Motor neuron (in vitro differentiated cells): ENCODE measurements around the gene ZBTB7A. TPM values are rescaled to one million over a fixed set of nuclear protein-coding genes. Genes with fewer than 3 reads are reported as not detected.
A peak's percentile ranks its signal among the peaks of the same experiment; 100 is the strongest.

Experiments used
- ATAC-seq, 8 experiments: fragments of 200-7000 bp; cut with Tn5 transposase; replicated peaks in 6 of 8; 2 replicates each; pipeline ENCODE4 v1.8.0; 2021; ENCODE audit warnings: mild to moderate bottlenecking in 8 of 8, moderate library complexity in 8 of 8
- H3K27ac ChIP-seq, 2 donors: fragments of 250-450 bp; sonication (Bioruptor Pico); 2 replicates each; pipeline ENCODE4 v1.9.0; 2021; ENCODE audit warnings: antibody characterized with exemption in 2 of 2, mild to moderate bottlenecking in 2 of 2, moderate library complexity in 1 of 2
- H3K4me1 ChIP-seq, 2 donors: fragments of 250-450 bp; sonication (Bioruptor Pico); replicated peaks in 1 of 2; 2 replicates each; pipeline ENCODE4 v1.6.1; 2021; ENCODE audit warnings: antibody characterized with exemption in 2 of 2, mild to moderate bottlenecking in 2 of 2, moderate library complexity in 1 of 2
- H3K4me3 ChIP-seq, 5 donors: fragments of 250-450 bp; sonication (Bioruptor Pico); 2 replicates each; pipeline ENCODE4 v1.9.0; 2021; ENCODE audit warnings: antibody characterized with exemption in 5 of 5, mild to moderate bottlenecking in 5 of 5, moderate library complexity in 4 of 5
- WGBS, 10 experiments: fragments of 450-650 bp; shearing (Covaris generic); methylation state at CpG; one replicate each; pipeline ENCODE4 v1.0.0; 2022; 5-methylcytosine and 5-hydroxymethylcytosine counted together
- in situ Hi-C, 9 experiments: fragments of 400-800 bp; cut with MboI; loops; one replicate each; pipeline ENCODE4 v1.15.0; 2021; ENCODE audit warnings: low sequenced_read_pairs in 9 of 9, low pct_unique_long_range_greater_than_20kb in 2 of 9; ENCODE audit not compliant: unreplicated experiment in 9 of 9
- total RNA-seq, 8 experiments: library from RNA; unstranded; fragments of 300-600 nt; gene quantifications; 2 replicates each; pipeline versions ENCODE4 v1.2.3 to v1.2.4, GENCODE V29; 2022

Gene ZBTB7A
- total RNA-seq, 8 experiments from 2014 or later: 1.6 to 13.5 (median 4.1) TPM

- Histone ChIP-seq H3K4me1 (peaks cover 0 to 3% of the 10 kb centered on the region in 2 donors), H3K27ac (no peak overlapping the region), H3K4me3 (no peak overlapping the region)
- ATAC-seq: no peak
- 100% methylated on average over 1 of the region's 9 CpGs; no CpG with 5 or more reads in 9 of the 10 experiments for WGBS, 10 experiments
- in situ Hi-C loops: no loop called here
Measured at GRCh38 chr19:4075373-4075772, 8.7 kb upstream of the ZBTB7A start.

DNA sequence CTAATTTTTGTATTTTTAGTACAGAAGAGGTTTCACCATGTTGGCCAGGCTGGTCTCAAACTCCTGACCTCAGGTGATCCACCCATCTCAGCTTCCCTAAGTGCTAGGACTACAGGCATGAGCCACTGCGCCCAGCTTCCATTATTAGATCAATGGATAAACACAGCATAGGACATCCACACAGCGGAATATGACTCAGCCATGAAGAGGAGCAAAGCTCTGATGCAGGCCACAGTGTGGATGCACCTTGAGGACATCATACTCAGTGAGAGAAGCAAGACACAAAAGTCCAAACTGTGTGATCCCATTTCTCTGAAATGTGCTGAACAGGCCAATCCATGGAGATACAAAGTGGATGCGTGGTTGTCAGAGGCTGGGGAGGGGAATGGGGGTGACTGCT lies 4.9 kb upstream of the ZBTB7A start:
- in situ Hi-C loops: no loop called here
- no peak overlapping the region for H3K4me3 ChIP-seq
- ATAC-seq: no peak
- H3K27ac ChIP-seq: no peak overlapping the region
- 80 to 100% (median 100%) methylated on average over 1 to 2 of the region's 3 CpGs; no CpG with 5 or more reads in 4 of the 10 experiments for WGBS, 10 experiments
- peaks cover 5% of the 10 kb centered on the region in 2 donors for H3K4me1 ChIP-seq

DNA sequence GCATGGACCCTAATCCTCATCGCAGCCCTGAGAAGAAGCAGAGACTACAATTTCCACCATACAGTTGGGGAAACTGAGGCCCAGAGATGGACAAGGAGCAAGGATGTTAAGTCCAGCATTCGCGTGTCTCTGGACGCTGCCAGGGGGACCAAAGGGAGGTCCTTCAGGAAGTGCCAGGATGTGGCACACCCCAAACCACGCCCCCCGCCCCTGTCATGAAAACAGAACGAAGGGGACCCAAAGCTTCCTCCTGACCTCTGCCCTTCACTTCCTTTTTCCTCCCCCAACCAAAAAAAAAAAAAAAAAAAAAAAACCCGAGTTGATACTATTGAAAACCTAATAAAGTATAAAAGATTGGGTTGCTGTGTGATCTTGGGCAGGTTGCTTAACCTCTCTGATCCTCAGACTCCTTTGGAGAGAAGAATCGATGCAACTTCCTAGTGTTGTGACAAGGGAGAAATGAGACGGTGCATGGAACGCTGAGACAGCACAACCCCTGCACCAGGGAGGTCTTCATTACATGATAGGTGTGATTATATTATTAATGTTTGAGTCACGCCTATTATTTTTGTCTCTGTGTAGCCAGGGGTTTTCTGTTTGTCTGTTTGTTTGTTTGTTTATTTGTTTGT lies 2.7 kb upstream of the ZBTB7A start:
- Histone ChIP-seq H3K27ac (no peak overlapping the region), H3K4me3 (no peak overlapping the region), H3K4me1 (peaks cover 5 to 6% of the 10 kb centered on the region in 2 donors)
- 40 to 83% (median 53%) methylated on average over 1 to 7 of the region's 12 CpGs; no CpG with 5 or more reads in 1 of the 10 experiments for WGBS, 10 experiments
- ATAC-seq: no peak
- in situ Hi-C loops: no loop called here

DNA sequence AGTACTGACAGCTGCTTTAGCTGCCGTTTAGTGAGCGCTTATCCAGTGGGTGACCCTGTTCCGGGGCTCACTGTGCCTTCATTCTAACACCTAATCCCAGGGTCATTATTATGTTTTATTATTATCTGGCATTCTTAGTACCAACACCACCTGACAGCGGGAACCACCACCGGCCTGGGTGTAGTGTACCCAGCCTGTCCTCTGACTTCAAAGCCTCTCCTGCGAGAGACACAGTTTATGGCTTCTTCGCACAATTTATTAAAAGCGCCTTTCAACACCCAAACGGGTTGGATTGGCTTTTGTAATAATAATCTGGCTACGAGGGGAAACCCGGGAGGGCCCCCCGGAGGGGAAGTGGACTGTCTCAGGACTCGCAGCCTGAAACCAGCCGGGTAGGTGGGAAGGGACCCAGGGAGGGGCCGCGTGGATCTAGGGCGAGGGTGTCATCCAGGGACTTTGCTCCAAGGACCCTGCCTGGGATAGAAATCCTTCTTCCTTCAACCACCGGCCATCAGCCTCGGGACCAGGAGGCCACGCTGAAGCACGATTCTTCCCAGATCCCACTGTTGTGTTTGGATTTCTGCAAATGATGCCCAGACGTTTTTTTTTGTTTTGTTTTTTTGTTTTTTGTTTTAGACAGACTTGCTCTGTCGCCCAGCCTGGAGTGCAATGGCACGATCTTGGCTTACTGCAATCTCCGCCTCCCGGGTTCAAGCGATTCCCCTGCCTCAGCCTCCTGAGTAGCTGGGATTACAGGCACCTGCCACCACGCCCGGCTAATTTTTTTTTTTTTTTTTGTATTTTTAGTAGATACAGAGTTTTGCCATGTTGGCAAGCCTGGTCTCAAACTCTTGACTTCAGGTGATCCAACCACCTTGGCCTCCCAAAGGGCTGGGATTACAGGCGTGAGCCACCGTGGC lies 1.6 kb upstream of the ZBTB7A start:
- Histone ChIP-seq H3K27ac (no peak overlapping the region), H3K4me3 (peak overlapping the region; percentile 87 to 100 (median 98)), H3K4me1 (peaks cover 9 to 15% of the 10 kb centered on the region in 2 donors)
- no peak for ATAC-seq
- WGBS, 10 experiments: 6 to 48% (median 19%) methylated on average over 4 to 20 of the region's 31 CpGs; no CpG with 5 or more reads in 1 of the 10 experiments
- in situ Hi-C loops: no loop called here

DNA sequence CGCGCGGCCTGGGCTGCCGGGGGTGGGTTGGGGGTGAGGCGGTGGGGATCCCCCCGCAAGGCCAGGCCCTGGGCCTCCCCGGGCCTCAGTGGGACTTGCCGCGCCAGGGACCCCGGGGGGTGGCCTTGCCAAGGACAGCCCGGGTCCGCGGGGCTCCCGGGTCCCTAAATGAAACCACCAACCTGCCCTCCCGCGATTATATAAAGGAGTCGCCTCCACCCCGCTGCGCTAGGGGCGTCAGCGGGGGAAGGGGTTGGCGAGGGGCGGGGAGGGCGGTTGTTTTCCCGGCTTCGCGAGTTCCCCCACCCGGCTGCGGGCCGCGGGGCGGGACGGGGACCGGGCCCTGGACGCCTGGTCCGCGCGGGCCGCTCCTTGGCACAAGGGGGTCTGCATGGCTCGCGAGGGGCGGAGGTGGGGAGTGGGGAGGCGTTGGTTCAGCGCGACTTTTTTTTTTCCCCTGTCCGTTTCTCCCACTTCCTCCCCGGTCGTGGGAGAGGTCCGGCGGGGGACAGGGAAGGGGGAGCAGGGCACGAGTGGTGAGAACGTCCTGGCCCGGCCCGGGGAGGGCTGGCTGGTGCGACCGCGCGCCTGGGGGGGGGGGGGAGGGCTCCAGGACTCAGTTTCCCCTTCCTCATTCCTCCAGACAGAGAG lies 822 bp upstream of the ZBTB7A start:
- Histone ChIP-seq H3K27ac (peak overlapping the region in 1 of 2 donors; percentile 88), H3K4me3 (peak overlapping the region; percentile 87 to 100 (median 98)), H3K4me1 (peaks cover 9 to 15% of the 10 kb centered on the region in 2 donors)
- in situ Hi-C loops: no loop called here
- peak in 2 of 8 experiments; percentile 0 for ATAC-seq
- WGBS, 10 experiments: no CpG with 5 or more reads among the region's 58 CpGs

DNA sequence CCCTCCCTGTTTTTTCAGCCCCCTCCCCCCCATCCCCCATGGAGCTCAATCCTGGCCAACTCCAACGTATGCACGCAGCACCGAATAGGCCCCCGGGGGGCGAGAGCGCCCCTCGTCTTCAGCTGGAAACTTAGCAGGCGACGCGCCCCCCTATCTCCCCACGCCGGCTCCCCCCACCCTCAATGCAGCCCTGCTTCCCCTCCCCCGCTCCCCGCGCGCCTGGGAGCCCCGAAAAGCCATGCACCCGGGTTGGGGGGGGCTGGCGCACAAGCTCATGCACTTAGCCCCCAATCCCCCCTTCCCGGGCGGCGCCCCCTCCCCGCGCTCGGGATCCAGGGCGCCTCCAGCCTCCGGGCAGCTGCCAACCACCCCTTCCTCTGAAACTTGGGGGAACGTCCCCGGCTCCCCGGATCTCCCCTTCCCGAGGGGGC lies 508 bp downstream of the ZBTB7A start:
- peak overlapping the region; percentile 87 to 100 (median 98) for H3K4me3 ChIP-seq
- H3K27ac ChIP-seq: peak overlapping the region; percentile 78 to 88
- in situ Hi-C loops: no loop called here
- peak in 3 of 8 experiments; percentile 0 to 4 (median 3) for ATAC-seq
- WGBS, 10 experiments: no CpG with 5 or more reads among the region's 31 CpGs
- H3K4me1 ChIP-seq: peaks cover 9 to 15% of the 10 kb centered on the region in 2 donors

DNA sequence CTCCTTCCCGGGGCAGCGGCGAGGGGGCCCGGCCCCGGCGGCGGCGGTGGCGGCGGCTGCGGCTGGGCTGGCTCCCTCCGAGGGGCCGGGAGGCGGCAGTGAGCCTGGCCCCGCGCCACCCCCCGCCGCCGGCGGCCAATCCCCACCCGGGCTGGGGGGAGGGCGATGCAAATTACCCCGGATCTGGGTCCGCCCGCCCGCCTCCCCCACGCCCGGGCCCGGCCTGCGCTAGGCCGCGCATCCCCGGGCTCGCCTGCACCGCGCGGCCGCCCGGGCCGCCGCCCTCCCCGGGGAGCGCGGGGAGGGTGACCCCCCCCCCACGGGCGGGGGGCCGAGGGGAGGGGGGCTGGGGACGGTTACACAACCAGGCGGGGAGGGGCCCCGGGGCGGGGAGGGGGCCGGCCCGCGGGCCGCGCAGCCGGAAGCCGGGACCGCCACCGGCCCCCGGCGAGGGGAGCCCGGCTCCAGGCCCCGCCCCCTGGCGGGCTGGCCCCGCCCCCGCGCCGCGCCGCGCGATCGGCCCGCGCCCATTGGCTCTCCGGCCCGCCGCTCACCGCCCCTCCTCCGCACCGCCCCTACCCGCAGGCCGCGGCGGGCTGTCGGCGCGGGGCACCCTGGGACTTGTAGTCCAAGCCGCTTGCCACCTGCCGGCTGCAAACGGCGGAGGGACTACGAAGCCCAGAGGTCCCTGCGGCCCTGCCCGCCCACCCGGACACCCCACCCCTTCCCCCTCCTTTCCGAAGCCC lies 1.1 kb downstream of the ZBTB7A start:
- Histone ChIP-seq H3K27ac (peak overlapping the region; percentile 81 to 86), H3K4me3 (peak overlapping the region; percentile 66 to 99 (median 88)), H3K4me1 (peaks cover 9 to 15% of the 10 kb centered on the region in 2 donors)
- in situ Hi-C loops: no loop called here
- ATAC-seq: peak; percentile 54 to 86 (median 78)
- WGBS, 10 experiments: no CpG with 5 or more reads among the region's 98 CpGs

- peak in 7 of 8 experiments; percentile 1 to 14 (median 5) for ATAC-seq
- peak overlapping the region; percentile 81 to 86 for H3K27ac ChIP-seq
- peak overlapping the region; percentile 61 to 99 (median 87) for H3K4me3 ChIP-seq
- WGBS, 10 experiments: no CpG with 5 or more reads among the region's 57 CpGs
- peaks cover 9 to 15% of the 10 kb centered on the region in 2 donors for H3K4me1 ChIP-seq
- in situ Hi-C loops: no loop called here
Measured at GRCh38 chr19:4064496-4065260, 2.0 kb downstream of the ZBTB7A start.

- in situ Hi-C loops: no loop called here
- Histone ChIP-seq H3K4me3 (peak overlapping the region; percentile 61 to 99 (median 87)), H3K27ac (peak overlapping the region in 1 of 2 donors; percentile 86), H3K4me1 (peaks cover 14 to 19% of the 10 kb centered on the region in 2 donors)
- ATAC-seq: peak in 2 of 8 experiments; percentile 0 to 2
- WGBS, 10 experiments: 0% methylated on average over 1 to 5 of the region's 24 CpGs; no CpG with 5 or more reads in 7 of the 10 experiments
Measured at GRCh38 chr19:4064149-4064495, 2.6 kb downstream of the ZBTB7A start.

GRCh38 chr19:4063369-4064148 lies 3.1 kb downstream of the ZBTB7A start:
- no peak for ATAC-seq
- in situ Hi-C loops: no loop called here
- Histone ChIP-seq H3K4me3 (peak overlapping the region; percentile 61 to 99 (median 87)), H3K27ac (peak overlapping the region in 1 of 2 donors; percentile 86), H3K4me1 (peaks cover 19 to 25% of the 10 kb centered on the region in 2 donors)
- 4 to 31% (median 13%) methylated on average over 2 to 16 of the region's 31 CpGs; no CpG with 5 or more reads in 4 of the 10 experiments for WGBS, 10 experiments
